ENCODE results near the gene VPS37C.
"Not testable (repeated sequence)": the region's sequence is repeated elsewhere in the genome, so short reads cannot be mapped to it uniquely, and the experiment has no call there.

Gene VPS37C

GRCh38 chr11:61174273-61174672 lies 13.0 kb upstream of the VPS37C start:
- no peak for DNase-seq

DNA sequence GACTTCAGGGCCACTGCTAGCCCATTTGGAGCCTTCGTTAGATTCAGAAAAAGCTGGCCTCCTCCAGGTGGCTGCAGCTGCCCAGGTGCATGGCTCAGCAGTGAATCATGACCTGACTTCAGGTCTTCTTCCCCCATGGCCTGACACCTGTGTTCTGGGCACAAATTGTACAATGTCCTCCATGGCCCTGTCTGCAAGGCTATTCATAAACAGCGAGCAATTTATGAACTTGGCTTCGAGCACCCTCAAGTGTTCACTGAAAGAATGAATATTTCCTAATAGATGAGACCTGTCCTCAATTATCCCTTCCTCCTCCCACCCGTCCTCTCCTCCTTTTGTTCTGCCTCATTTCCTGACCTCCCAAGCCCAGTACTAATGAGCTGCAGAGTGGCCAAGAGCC lies 12.2 kb upstream of the VPS37C start:
- no peak for DNase-seq

- DNase-seq, result no peak
These were observed 11.7 kb upstream of the VPS37C start for GRCh38 chr11:61172888-61173287.

- DNase-seq, result no peak
These were observed 11.1 kb upstream of the VPS37C start for GRCh38 chr11:61172356-61172755.

- no peak for DNase-seq
These were observed 10.7 kb upstream of the VPS37C start for GRCh38 chr11:61171907-61172306.

- DNase-seq, result no peak
These were observed 9.3 kb upstream of the VPS37C start for GRCh38 chr11:61170566-61170965.

DNA sequence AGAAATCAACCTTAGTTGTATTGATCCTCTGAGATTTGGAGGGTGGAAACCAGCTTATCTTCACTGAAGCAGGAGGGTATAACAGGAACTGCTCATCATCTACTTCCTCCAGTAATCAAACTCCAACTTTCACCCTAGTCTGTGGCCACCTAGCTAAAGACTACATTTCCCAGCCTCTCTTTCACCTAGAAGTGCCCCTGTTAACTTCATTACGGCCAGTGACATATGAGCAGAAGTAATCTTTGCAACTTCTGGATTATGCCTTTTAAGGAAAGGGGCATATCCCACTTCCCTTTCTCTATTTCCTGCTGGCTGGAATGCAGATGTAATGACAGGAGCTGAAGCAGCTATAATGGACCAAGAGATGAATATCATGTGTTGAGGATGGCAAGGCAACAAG lies 7.6 kb upstream of the VPS37C start:
- no peak for DNase-seq

GRCh38 chr11:61168042-61168688 lies 6.9 kb upstream of the VPS37C start:
- no peak for DNase-seq

DNA sequence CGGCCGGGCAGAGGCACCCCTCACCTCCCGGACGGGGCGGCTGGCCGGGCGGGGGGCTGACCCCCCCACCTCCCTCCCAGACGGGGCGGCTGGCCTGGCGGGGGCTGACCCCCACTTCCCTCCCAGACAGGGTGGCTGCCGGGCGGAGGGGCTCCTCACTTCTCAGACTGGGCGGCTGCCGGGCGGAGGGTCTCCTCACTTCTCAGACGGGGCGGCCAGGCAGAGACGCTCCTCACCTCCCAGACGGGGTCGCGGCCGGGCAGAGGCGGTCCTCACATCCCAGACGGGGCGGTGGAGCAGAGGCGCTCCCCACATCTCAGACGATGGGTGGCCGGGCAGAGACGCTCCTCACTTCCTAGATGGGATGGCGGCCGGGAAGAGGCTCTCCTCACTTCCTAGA lies 5.1 kb upstream of the VPS37C start:
- not testable (repeated sequence) for DNase-seq

DNA sequence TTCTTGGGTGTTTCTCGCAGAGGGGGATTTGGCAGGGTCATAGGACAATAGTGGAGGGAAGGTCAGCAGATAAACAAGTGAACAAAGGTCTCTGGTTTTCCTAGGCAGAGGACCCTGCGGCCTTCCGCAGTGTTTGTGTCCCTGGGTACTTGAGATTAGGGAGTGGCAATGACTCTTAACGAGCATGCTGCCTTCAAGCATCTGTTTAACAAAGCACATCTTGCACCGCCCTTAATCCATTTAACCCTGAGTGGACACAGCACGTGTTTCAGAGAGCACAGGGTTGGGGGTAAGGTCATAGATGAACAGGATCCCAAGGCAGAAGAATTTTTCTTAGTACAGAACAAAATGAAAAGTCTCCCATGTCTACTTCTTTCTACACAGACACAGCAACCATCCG lies 4.6 kb upstream of the VPS37C start:
- not testable (repeated sequence) for DNase-seq

DNA sequence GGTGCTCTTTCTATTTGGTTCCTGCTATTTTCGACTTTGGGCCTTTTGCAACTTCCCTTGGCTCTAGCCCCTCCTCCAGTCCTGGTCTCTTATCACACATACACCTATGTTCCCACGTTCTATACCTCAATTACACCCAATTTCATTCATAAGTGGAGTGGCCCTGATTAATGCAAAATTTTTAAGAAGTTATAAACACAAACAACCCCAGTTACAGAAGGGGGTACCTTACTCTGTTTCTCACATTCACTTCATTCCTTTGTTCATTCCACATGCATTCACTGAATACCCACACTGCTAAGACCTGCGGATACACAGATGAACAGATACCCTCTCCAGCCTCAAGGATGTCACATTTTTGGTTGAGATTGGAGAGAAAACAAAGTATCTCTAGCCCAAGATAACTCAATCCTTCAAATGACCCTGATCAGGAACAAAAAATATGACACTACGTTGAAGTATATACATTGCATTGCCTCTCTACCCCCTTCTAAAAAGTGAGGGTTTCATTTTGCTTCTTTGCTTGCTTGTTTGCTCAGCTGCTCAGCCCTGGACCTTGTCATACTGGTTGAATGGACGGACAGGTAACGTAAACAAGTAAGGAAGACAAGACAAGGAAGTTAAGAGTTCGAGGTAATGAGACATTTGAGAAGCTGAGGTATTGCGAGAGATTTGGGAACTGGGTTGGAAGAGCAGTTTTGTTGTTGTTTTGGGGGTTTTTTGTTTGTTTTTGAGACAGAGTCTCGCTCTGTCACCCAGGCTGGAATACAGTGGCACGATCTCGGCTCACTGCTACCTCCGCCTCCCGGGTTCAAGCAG lies 3.6 kb upstream of the VPS37C start:
- no peak for DNase-seq

DNA sequence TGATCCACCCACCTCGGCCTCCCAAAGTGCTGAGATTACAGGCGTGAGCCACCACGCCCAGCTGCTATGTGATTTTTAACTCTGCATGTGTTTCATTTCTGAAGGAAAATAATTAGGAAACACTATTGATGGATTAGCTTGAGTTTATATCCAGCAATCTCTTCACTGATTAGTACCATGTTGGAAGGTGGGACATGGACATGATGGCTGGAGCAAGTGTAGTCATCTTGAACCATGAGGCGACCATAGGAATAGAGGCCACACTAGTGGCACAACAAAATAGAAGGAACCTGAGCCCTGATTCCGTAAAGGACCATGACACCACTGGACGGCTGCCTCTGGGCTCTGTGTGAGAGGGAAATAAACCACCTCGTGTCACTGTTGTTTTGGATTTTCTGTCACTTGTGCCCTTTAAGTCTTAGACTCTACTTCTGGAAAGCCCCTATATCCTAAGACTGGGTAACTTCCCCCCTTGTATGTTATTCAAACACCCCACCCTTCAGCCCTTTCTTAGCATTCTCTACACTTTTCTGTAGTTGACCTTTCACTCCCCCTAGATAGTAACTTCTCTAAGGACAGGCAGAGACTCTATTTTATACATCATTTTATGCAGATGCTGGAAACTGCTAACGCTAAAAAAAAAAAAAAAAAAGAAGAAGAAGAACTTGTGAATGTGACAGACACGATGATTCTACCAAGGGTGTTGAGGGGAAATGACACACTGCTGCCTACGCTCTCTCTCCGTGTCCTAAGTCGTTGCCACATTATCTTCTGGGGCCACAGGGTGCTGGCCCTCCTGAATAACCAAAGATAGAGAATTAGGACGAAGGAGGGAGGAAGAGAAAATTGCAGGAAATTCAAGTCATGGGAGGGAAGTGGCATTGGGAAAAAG lies 2.7 kb upstream of the VPS37C start:
- DNase-seq, result no peak

GRCh38 chr11:61163021-61163420 lies 1.8 kb upstream of the VPS37C start:
- no peak for DNase-seq

- no peak for DNase-seq
These were observed 1.1 kb upstream of the VPS37C start for GRCh38 chr11:61162092-61162941.

DNA sequence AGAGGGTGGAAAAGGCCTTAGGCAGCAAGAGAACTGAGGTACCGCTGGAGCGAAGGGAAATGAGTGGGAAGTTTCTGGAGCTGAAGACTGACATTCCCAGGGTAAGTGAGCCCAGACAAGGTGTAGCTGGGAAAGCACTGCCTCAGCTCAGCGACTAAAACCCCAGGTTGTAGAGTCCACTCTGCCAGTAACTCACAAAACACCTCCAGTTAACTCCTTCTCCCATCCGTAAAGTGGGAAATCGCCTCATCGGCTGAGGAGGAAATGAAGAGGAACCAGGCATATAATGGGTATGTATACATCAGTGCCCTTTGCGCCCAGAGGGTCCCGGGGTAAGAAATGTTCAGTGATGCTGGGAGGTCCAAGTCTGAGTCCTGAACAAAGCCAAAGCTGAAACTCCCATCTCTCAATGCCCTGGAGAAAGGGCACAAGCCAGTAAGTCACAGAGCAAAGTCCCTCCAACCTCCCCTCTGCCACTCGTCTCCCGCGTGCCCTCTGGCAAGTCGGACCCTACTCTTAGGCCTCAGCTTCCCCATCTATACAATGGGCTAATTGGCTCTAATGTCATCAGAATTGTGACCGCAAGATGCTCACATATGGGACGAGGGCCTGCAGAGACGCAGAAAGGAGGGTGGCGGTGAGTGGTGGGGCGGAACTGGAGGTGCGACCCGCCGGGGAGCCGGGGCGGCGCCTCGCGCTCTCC lies 588 bp downstream of the VPS37C start:
- no peak for DNase-seq

DNA sequence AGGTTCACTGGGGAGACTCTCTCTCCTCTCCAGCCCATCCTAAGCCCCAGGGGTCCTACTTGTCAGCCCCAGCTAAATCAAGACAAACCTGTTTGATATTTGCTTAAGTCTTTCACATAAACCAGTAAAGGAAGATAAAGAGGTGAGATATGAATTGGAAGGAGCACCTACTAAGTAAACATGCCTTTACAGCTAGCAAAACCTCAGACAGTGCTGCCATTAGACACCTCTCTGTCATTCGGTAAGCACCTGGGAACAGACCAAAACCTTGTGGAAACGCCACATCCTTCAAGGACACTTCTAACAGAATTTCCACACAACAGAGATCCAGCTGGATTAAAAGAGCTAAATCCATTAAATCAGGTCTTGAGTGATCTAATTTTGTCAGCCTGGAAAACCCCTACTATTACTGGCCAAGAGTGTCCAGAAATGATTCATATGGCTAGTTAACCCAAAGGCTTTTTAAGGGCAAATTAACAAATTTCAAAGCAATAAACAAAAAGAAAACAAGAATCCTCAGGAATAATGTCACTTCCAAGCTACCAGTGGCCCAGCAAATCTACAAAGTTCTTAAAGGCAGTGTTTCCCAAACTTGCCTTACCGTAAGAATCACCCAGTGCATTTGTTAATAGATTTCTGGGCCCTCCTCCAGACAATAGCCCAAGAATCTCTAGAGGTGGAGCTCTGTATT lies 2.4 kb downstream of the VPS37C start:
- DNase-seq, result no peak

GRCh38 chr11:61157743-61158142 lies 3.5 kb downstream of the VPS37C start:
- no peak for DNase-seq

- DNase-seq, result no peak
These were observed 5.5 kb downstream of the VPS37C start for GRCh38 chr11:61155741-61156140.

DNA sequence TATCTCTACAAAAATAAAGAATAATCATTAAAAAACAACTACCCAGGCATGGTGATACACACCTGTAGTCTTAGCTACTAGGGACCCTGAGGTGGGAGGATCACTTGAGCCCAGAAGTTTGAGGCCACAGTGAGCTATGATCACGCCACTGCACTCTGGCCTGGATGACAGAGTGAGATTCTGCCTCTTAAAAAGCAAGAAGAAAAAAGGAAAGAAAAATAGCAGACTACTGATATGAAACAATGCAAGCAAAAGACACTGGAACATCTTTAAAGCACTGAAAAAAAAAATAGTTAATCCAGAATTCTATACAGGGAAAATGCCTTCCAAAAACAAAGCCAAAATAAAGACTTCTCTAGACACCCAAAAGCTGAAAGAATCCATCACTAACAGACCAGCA lies 5.9 kb downstream of the VPS37C start:
- DNase-seq, result no peak

DNA sequence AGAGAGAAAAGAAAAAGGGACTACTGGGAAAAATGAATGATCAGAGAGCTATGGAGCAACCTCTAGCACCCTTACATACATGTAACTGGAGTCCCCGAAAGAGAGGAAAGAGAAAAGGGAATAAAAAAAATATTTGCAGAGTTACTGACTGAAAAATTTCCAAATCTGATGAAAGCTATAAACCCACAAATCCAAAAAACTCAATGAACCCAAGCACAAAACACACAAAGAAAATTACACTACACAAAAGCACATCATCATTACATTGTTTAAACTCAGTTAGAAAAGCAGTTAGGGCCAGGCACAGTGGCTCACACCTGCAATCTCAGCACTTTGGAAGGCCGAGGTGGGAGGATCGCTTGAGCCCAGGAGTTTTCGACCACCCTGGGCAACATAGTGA lies 6.7 kb downstream of the VPS37C start:
- no peak for DNase-seq

DNA sequence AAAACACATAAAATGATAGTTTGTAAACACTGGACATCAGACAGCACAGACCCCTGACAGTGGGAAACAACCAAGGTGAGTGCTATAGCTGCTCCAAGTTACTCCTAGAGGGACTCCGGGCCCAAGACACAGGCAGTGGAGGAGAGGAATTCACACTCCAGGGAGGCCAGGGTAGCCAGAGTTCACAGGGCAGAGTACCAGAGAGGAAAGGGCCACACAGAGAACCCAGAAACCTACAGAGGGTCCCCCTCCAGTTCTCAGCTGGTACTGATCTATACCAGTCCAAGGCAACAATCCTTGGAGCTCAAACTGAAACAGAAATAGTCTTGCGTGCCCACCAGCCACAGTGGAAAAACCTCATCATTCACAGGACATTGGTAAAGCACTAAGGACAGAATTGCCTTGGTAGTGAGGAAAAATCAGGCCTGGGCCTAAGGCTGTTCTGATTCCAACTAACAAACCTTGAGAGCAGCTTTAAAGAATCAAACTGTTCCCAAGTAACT lies 7.6 kb downstream of the VPS37C start:
- no peak for DNase-seq

Measured in CD4-positive, alpha-beta T cell treated with Interleukin-12 subunit alpha and Interleukin-12 subunit beta, for 1 hour (primary cell).